IMR-90 (cell line): ENCODE results near the gene ARVCF. TPM values are rescaled to one million over a fixed set of nuclear protein-coding genes. Genes with fewer than 3 reads are reported as not detected.

ENCODE experiments used
- ATAC-seq: fragments of 200-7000 bp; cut with Tn5 transposase; 2 replicates; pipeline ENCODE4 v1.9.1; 2020; ENCODE audit warnings: low read depth, mild to moderate bottlenecking, moderate library complexity
- BruUV-seq: library from RNA; stranded (reverse); fragments of 400-500 nt; replicated peaks from 2 replicates; lab custom pipeline; 2021; lab: Mats Ljungman, UMichigan
- CTCF ChIA-PET: fragments of 300-600 bp; formaldehyde crosslinking; extraction: SDS; loops from one replicate; lab custom pipeline; 2021; ENCODE audit warnings: antibody characterized with exemption; lab: Yijun Ruan, JAX
- POLR2A ChIA-PET: fragments of 300-600 bp; sonication (Branson Sonifier 250); formaldehyde crosslinking; loops from one replicate; lab custom pipeline; 2022; ENCODE audit warnings: antibody characterized with exemption; ENCODE audit not compliant: unreplicated experiment; lab: Charles Lee
- DNase-seq: peaks from one replicate; pipeline ENCODE4 v3.0.0; 2013
- H2AFZ ChIP-seq: replicated peaks from 2 replicates; pipeline ENCODE3; 2013; ENCODE audit warnings: low read length, mild to moderate bottlenecking; ENCODE audit not compliant: poor library complexity
- H2AK5ac ChIP-seq: 2 replicates; pipeline ENCODE4 v1.6.1; 2013; ENCODE audit warnings: low read depth, low read length, inconsistent platforms
- H2AK9ac ChIP-seq: replicated peaks from 2 replicates; pipeline ENCODE3; 2013; ENCODE audit warnings: mild to moderate bottlenecking, low read depth, low read length, moderate library complexity; ENCODE audit not compliant: poor library complexity
- H2BK120ac ChIP-seq: 2 replicates; pipeline ENCODE4 v1.6.1; 2013; ENCODE audit warnings: low read depth, low read length, inconsistent platforms
- H2BK15ac ChIP-seq: 3 replicates; pipeline ENCODE4 v1.6.1; 2013; ENCODE audit warnings: low read depth, low read length, inconsistent platforms
- H2BK20ac ChIP-seq: 2 replicates; pipeline ENCODE4 v1.6.1; 2013; ENCODE audit warnings: low read depth, mild to moderate bottlenecking, inconsistent platforms, low read length, moderate library complexity
- H2BK5ac ChIP-seq: 2 replicates; pipeline ENCODE4 v1.6.1; 2013; ENCODE audit warnings: mild to moderate bottlenecking, low read depth, low read length, inconsistent platforms; ENCODE audit not compliant: poor library complexity, severe bottlenecking
- H3K14ac ChIP-seq: replicated peaks from 2 replicates; pipeline ENCODE4 v1.6.1; 2013; ENCODE audit warnings: low read depth, low read length, inconsistent platforms
- H3K18ac ChIP-seq: 2 replicates; pipeline ENCODE4 v1.6.1; 2013; ENCODE audit warnings: low read depth, low read length, control low read depth
- H3K23ac ChIP-seq: 2 replicates; pipeline ENCODE4 v1.6.1; 2013; ENCODE audit warnings: low read depth, low read length, inconsistent platforms
- H3K27ac ChIP-seq: 2 replicates; pipeline ENCODE4 v1.5.1; 2013; ENCODE audit warnings: mild to moderate bottlenecking, control low read depth, low read length; ENCODE audit not compliant: insufficient read depth
- H3K27me3 ChIP-seq: 2 replicates; pipeline ENCODE4 v1.6.1; 2013; ENCODE audit warnings: low read length; ENCODE audit not compliant: control insufficient read depth, insufficient read depth
- H3K36me3 ChIP-seq: 2 replicates; pipeline ENCODE4 v1.6.1; 2013; ENCODE audit warnings: low read length, mixed read lengths; ENCODE audit not compliant: control insufficient read depth, insufficient read depth
- H3K4ac ChIP-seq: 2 replicates; pipeline ENCODE4 v1.6.1; 2013; ENCODE audit warnings: low read depth, low read length, inconsistent platforms
- H3K4me1 ChIP-seq: 2 replicates; pipeline ENCODE4 v1.6.1; 2013; ENCODE audit warnings: low read length, mixed read lengths; ENCODE audit not compliant: control insufficient read depth, insufficient read depth
- H3K4me2 ChIP-seq: 2 replicates; pipeline ENCODE4 v1.6.1; 2013; ENCODE audit warnings: low read depth, mild to moderate bottlenecking, control low read depth, low read length, moderate library complexity
- H3K4me3 ChIP-seq: 2 replicates; pipeline ENCODE4 v1.5.1; 2013; ENCODE audit warnings: low read depth, mild to moderate bottlenecking, control low read depth, low read length, moderate library complexity; ENCODE audit not compliant: insufficient read depth
- H3K56ac ChIP-seq: 2 replicates; pipeline ENCODE4 v1.6.1; 2013; ENCODE audit warnings: low read length, inconsistent platforms; ENCODE audit not compliant: insufficient read depth; ENCODE audit errors: extremely low read depth
- H3K79me1 ChIP-seq, 2 experiments: 2 replicates each; pipeline ENCODE4 v1.6.1; 2013; ENCODE audit warnings: low read length in 2 of 2, inconsistent platforms in 1 of 2, low read depth in 1 of 2
- H3K9ac ChIP-seq: 2 replicates; pipeline ENCODE4 v1.6.1; 2013; ENCODE audit warnings: low read depth, low read length, control low read depth
- H3K9me1 ChIP-seq: 2 replicates; pipeline ENCODE4 v1.6.1; 2013; ENCODE audit warnings: low read length, inconsistent platforms; ENCODE audit not compliant: insufficient read depth
- H3K9me3 ChIP-seq: 2 replicates; pipeline ENCODE4 v1.6.1; 2013; ENCODE audit warnings: low read length; ENCODE audit not compliant: control insufficient read depth, insufficient read depth
- H4K20me1 ChIP-seq: 2 replicates; pipeline ENCODE4 v1.6.1; 2013; ENCODE audit warnings: low read length, inconsistent platforms; ENCODE audit not compliant: insufficient read depth
- H4K5ac ChIP-seq: 2 replicates; pipeline ENCODE4 v1.6.1; 2013; ENCODE audit warnings: mild to moderate bottlenecking, low read depth, low read length, control low read depth
- H4K8ac ChIP-seq, 2 experiments: 2 replicates each; pipeline ENCODE4 v1.6.1; 2013; ENCODE audit warnings: low read depth in 2 of 2, low read length in 2 of 2, control low read depth in 1 of 2, inconsistent platforms in 1 of 2
- H4K91ac ChIP-seq: 2 replicates; pipeline ENCODE4 v1.6.1; 2013; ENCODE audit warnings: low read depth, low read length, inconsistent platforms; ENCODE audit not compliant: insufficient read depth
- BHLHE40 ChIP-seq: fragments of 150-350 bp; IDR thresholded peaks from 2 replicates; pipeline ENCODE4 v1.6.1; 2016; ENCODE audit warnings: mild to moderate bottlenecking, low read depth, low read length
- CEBPB ChIP-seq: IDR thresholded peaks from 2 replicates; pipeline ENCODE4 v1.6.1; 2012; ENCODE audit warnings: low read depth, low read length, improper control_type of control experiment
- CHD1 ChIP-seq: IDR thresholded peaks from 2 replicates; pipeline ENCODE4 v1.6.1; 2012; ENCODE audit warnings: low read depth, low read length, improper control_type of control experiment
- CTCF ChIP-seq: conservative IDR thresholded peaks from 2 replicates; pipeline ENCODE4 v1.5.1; 2012; ENCODE audit warnings: mild to moderate bottlenecking, low read depth, low read length, improper control_type of control experiment
- ELK1 ChIP-seq: fragments of 150-350 bp; IDR thresholded peaks from 2 replicates; pipeline ENCODE4 v1.6.1; 2016; ENCODE audit warnings: low read depth, mild to moderate bottlenecking, low read length, moderate library complexity, borderline replicate concordance
- FOS ChIP-seq: fragments of 150-350 bp; IDR thresholded peaks from 2 replicates; pipeline ENCODE4 v1.6.1; 2016; ENCODE audit warnings: low read depth, low read length
- MAFK ChIP-seq: IDR thresholded peaks from 2 replicates; pipeline ENCODE4 v1.6.1; 2012; ENCODE audit warnings: low read depth, low read length, improper control_type of control experiment
- MAZ ChIP-seq: IDR thresholded peaks from 2 replicates; pipeline ENCODE4 v1.6.1; 2012; ENCODE audit warnings: low read depth, mild to moderate bottlenecking, low read length, improper control_type of control experiment, moderate library complexity, borderline replicate concordance
- MXI1 ChIP-seq: IDR thresholded peaks from 2 replicates; pipeline ENCODE4 v1.6.1; 2012; ENCODE audit warnings: low read depth, mild to moderate bottlenecking, low read length, moderate library complexity, borderline replicate concordance
- NFE2L2 ChIP-seq: fragments of 150-350 bp; IDR thresholded peaks from 2 replicates; pipeline ENCODE4 v1.6.1; 2016; ENCODE audit warnings: low read depth, mild to moderate bottlenecking, low read length
- POLR2A ChIP-seq: IDR thresholded peaks from 2 replicates; pipeline ENCODE4 v1.6.1; 2012; ENCODE audit warnings: mild to moderate bottlenecking, low read depth, low read length
- RAD21 ChIP-seq: IDR thresholded peaks from 2 replicates; pipeline ENCODE4 v1.6.1; 2012; ENCODE audit warnings: low read length, improper control_type of control experiment
- RCOR1 ChIP-seq: IDR thresholded peaks from 2 replicates; pipeline ENCODE4 v1.6.1; 2012; ENCODE audit warnings: mild to moderate bottlenecking, low read length, improper control_type of control experiment; ENCODE audit not compliant: insufficient replicate concordance
- RFX5 ChIP-seq: IDR thresholded peaks from 2 replicates; pipeline ENCODE4 v1.8.0; 2012; ENCODE audit warnings: low read depth, mild to moderate bottlenecking, low read length, moderate library complexity
- SMC3 ChIP-seq: fragments of 150-350 bp; IDR thresholded peaks from 2 replicates; pipeline ENCODE4 v1.6.1; 2016; ENCODE audit warnings: low read depth, mild to moderate bottlenecking, antibody characterized with exemption, low read length, moderate library complexity
- USF2 ChIP-seq: fragments of 150-350 bp; IDR thresholded peaks from 2 replicates; pipeline ENCODE4 v1.6.1; 2017; ENCODE audit warnings: mild to moderate bottlenecking, antibody characterized with exemption, low read length, low read depth
- WGBS, 2 experiments: methylation state at CpG; one replicate each; pipeline versions ENCODE4 v1.1.5 to v1.1.7; 2013; ENCODE audit warnings: missing lambda C conversion rate in 2 of 2; ENCODE audit not compliant: insufficient read length in 1 of 2; ENCODE audit errors: extremely low coverage in 2 of 2; 5-methylcytosine and 5-hydroxymethylcytosine counted together
- dilution Hi-C: fragments of 300-500 bp; cut with HindIII; formaldehyde crosslinking; loops from one replicate; pipeline ENCODE4 v1.14.3; 2018; ENCODE audit warnings: low sequenced_read_pairs; ENCODE audit not compliant: unreplicated experiment
- in situ Hi-C: fragments of 300-500 bp; cut with MboI; formaldehyde crosslinking; loops from 3 replicates; pipeline ENCODE4 v1.14.3; 2019; ENCODE audit warnings: low sequenced_read_pairs, inconsistent platforms, mixed read lengths
- intact Hi-C: fragments of 100-400 bp; cut with micrococcal nuclease; formaldehyde crosslinking; loops from 2 replicates; pipeline ENCODE4 v1.10.0; 2022
- polyA plus RNA-seq, 3 experiments: library from polyadenylated mRNA; depleted of rRNA; stranded (reverse); fragments of >200 nt; gene quantifications; 2 replicates each; pipeline ENCODE4 v1.2.3, GENCODE V29; 2012; ENCODE audit warnings: low replicate concordance in 1 of 3
- total RNA-seq: library from RNA; depleted of rRNA; stranded (reverse); fragments of >200 nt; gene quantifications from 2 replicates; pipeline ENCODE4 v1.2.3, GENCODE V29; 2012

ARVCF gene
- total and polyA plus RNA-seq, 2 of the 4 experiments (the other 2 are of a cell fraction), result 8.6 to 14.1 TPM

- no peak for TF ChIP-seq MXI1
- TF ChIP-seq CEBPB, result no peak
- no peak for TF ChIP-seq NFE2L2
- TF ChIP-seq MAZ, result no peak
- no peak for TF ChIP-seq RCOR1
- TF ChIP-seq USF2, result no peak
- no peak for TF ChIP-seq BHLHE40
- TF ChIP-seq CTCF, result no peak
- TF ChIP-seq RFX5, result no peak
- no peak for TF ChIP-seq MAFK
- TF ChIP-seq FOS, result no peak
- no peak for TF ChIP-seq ELK1
- no peak for TF ChIP-seq SMC3
- TF ChIP-seq POLR2A, result no peak
- TF ChIP-seq CHD1, result no peak
- TF ChIP-seq RAD21, result no peak
- Histone ChIP-seq H2BK20ac (no peak overlapping the region), H3K9ac (no peak overlapping the region), H4K5ac (no peak overlapping the region), H3K27me3 (no peaks in the 10 kb centered on the region), H3K18ac (no peak overlapping the region), H3K4ac (no peak overlapping the region), H2AK5ac (no peak overlapping the region), H3K9me3 (no peaks in the 10 kb centered on the region), H2BK15ac (no peak overlapping the region), H2AFZ (no peak overlapping the region), H2BK5ac (no peak overlapping the region), H2AK9ac (peak overlapping the region; percentile 88), H3K23ac (no peak overlapping the region), H3K56ac (no peak overlapping the region), H3K4me2 (no peak overlapping the region), H3K4me1 (peaks cover 3% of the 10 kb centered on the region; the same call in 1 of the 2 replicates), H4K91ac (no peak overlapping the region), H3K36me3 (peaks cover 19% of the 10 kb centered on the region), H3K9me1 (peaks cover 20% of the 10 kb centered on the region), H2BK120ac (no peak overlapping the region), H3K27ac (no peak overlapping the region), H3K79me1 (peaks cover 21 to 78% of the 10 kb centered on the region in 2 experiments), H3K4me3 (no peak overlapping the region), H4K8ac (no peak overlapping the region), H3K14ac (no peak overlapping the region), H4K20me1 (peaks cover 72% of the 10 kb centered on the region)
- in situ Hi-C loops (no loop called here), intact Hi-C loops (no loop called here), dilution Hi-C loops (no loop called here)
- no peak for DNase-seq
- ATAC-seq, result no peak
- 97% methylated on average over 16 of the region's 16 CpGs; no CpG with 5 or more reads in 1 of the 2 experiments for WGBS, 2 experiments
- CTCF ChIA-PET, result no interaction called here
- POLR2A ChIA-PET, result no interaction called here
- no TSS peak for BruUV-seq
Measured at GRCh38 chr22:20031732-20032406, 15.2 kb upstream of the ARVCF start.
